Mesenchymal stem cell (in vitro differentiated cells and primary cell): ENCODE data around the gene CEP70.
"Not testable (repeated sequence)": the region's sequence is repeated elsewhere in the genome, so short reads cannot be mapped to it uniquely, and the experiment has no call there.

Experiments
- DNase-seq: peaks from one replicate; pipeline ENCODE4 v3.0.0-alpha.2; 2013
- H2AFZ ChIP-seq: one replicate; pipeline ENCODE4 v1.6.1; 2013; ENCODE audit warnings: low read depth, mild to moderate bottlenecking, control low read depth, inconsistent platforms, low read length, moderate library complexity
- H2AK5ac ChIP-seq: 2 replicates; pipeline ENCODE4 v1.6.1; 2013; ENCODE audit warnings: low read length, moderate library complexity, mild to moderate bottlenecking, inconsistent platforms; ENCODE audit not compliant: severe bottlenecking
- H2BK120ac ChIP-seq: one replicate; pipeline ENCODE4 v1.6.1; 2013; ENCODE audit warnings: low read depth, mild to moderate bottlenecking, inconsistent platforms, low read length, moderate library complexity
- H2BK12ac ChIP-seq, 2 experiments: one replicate each; pipeline ENCODE4 v1.6.1; 2013; ENCODE audit warnings: inconsistent platforms in 2 of 2, low read length in 2 of 2, mild to moderate bottlenecking in 2 of 2, moderate library complexity in 2 of 2, control low read depth in 1 of 2
- H2BK15ac ChIP-seq: one replicate; pipeline ENCODE4 v1.6.1; 2013; ENCODE audit warnings: mild to moderate bottlenecking, low read depth, inconsistent platforms; ENCODE audit not compliant: poor library complexity, severe bottlenecking
- H2BK5ac ChIP-seq: 2 replicates; pipeline ENCODE4 v1.6.1; 2013; ENCODE audit warnings: low read depth, mild to moderate bottlenecking, low read length, control low read depth, inconsistent platforms; ENCODE audit not compliant: poor library complexity, severe bottlenecking
- H3K14ac ChIP-seq, 2 experiments: one replicate each; pipeline ENCODE4 v1.6.1; 2013; ENCODE audit warnings: inconsistent platforms in 2 of 2, low read length in 2 of 2, control low read depth in 1 of 2, mild to moderate bottlenecking in 1 of 2, moderate library complexity in 1 of 2
- H3K18ac ChIP-seq, 2 experiments: one replicate each; pipeline ENCODE4 v1.6.1; 2013; ENCODE audit warnings: inconsistent platforms in 2 of 2, low read length in 2 of 2, control low read depth in 1 of 2, low read depth in 1 of 2, mild to moderate bottlenecking in 1 of 2
- H3K23ac ChIP-seq, 2 experiments: one replicate each; pipeline ENCODE4 v1.6.1; 2013; ENCODE audit warnings: inconsistent platforms in 2 of 2, low read length in 2 of 2, mild to moderate bottlenecking in 2 of 2, moderate library complexity in 2 of 2, control low read depth in 1 of 2
- H3K27ac ChIP-seq: 2 replicates; pipeline ENCODE4 v1.5.1; 2013; ENCODE audit warnings: mild to moderate bottlenecking, moderate library complexity, low read length, control low read depth, inconsistent platforms; ENCODE audit not compliant: poor library complexity, severe bottlenecking
- H3K27me3 ChIP-seq, 2 experiments: 2 replicates each; pipeline versions ENCODE4 v1.6.1 to v1.7.0; 2013; ENCODE audit warnings: low read length in 2 of 2, mild to moderate bottlenecking in 2 of 2, moderate library complexity in 2 of 2, control low read depth in 1 of 2, inconsistent platforms in 1 of 2; ENCODE audit not compliant: control insufficient read depth in 1 of 2, insufficient read depth in 1 of 2
- H3K36me3 ChIP-seq, 2 experiments: 2 replicates each; pipeline versions ENCODE4 v1.6.1 to v1.7.0; 2013; ENCODE audit warnings: low read length in 2 of 2, control low read depth in 1 of 2, inconsistent platforms in 1 of 2, low read depth in 1 of 2, mild to moderate bottlenecking in 1 of 2; ENCODE audit not compliant: insufficient read depth in 2 of 2, control insufficient read depth in 1 of 2
- H3K4ac ChIP-seq, 2 experiments: one replicate each; pipeline ENCODE4 v1.6.1; 2013; ENCODE audit warnings: inconsistent platforms in 2 of 2, low read length in 2 of 2, mild to moderate bottlenecking in 2 of 2, moderate library complexity in 2 of 2, control low read depth in 1 of 2, low read depth in 1 of 2
- H3K4me1 ChIP-seq: 2 replicates; pipeline ENCODE4 v1.6.1; 2013; ENCODE audit warnings: low read depth, low read length, control low read depth; ENCODE audit not compliant: control insufficient read depth, insufficient read depth
- H3K4me2 ChIP-seq: 2 replicates; pipeline ENCODE4 v1.6.1; 2013; ENCODE audit warnings: low read length, mild to moderate bottlenecking, inconsistent platforms; ENCODE audit not compliant: poor library complexity, severe bottlenecking
- H3K4me3 ChIP-seq, 2 experiments: 2 replicates each; pipeline versions ENCODE4 v1.5.1 to v1.7.0; 2013; ENCODE audit warnings: low read length in 2 of 2, mild to moderate bottlenecking in 2 of 2, control low read depth in 1 of 2, low read depth in 1 of 2; ENCODE audit not compliant: insufficient read depth in 1 of 2
- H3K79me1 ChIP-seq: replicated peaks from 2 replicates; pipeline ENCODE4 v1.6.1; 2013; ENCODE audit warnings: mild to moderate bottlenecking, control low read depth, low read length, inconsistent platforms; ENCODE audit not compliant: poor library complexity, severe bottlenecking
- H3K9ac ChIP-seq: 2 replicates; pipeline ENCODE4 v1.7.0; 2013; ENCODE audit warnings: mild to moderate bottlenecking, low read length, moderate library complexity
- H3K9me3 ChIP-seq: 2 replicates; pipeline ENCODE4 v1.7.0; 2013; ENCODE audit warnings: mild to moderate bottlenecking, low read length; ENCODE audit not compliant: control insufficient read depth
- H4K8ac ChIP-seq: one replicate; pipeline ENCODE4 v1.6.1; 2013; ENCODE audit warnings: inconsistent platforms, mild to moderate bottlenecking, low read length, moderate library complexity
- H4K91ac ChIP-seq: one replicate; pipeline ENCODE4 v1.6.1; 2013; ENCODE audit warnings: mild to moderate bottlenecking, low read length, inconsistent platforms
- WGBS: methylation state at CpG from one replicate; pipeline ENCODE4 v1.1.7; 2013; ENCODE audit warnings: mixed read lengths; 5-methylcytosine and 5-hydroxymethylcytosine counted together

The CEP70 gene

DNA sequence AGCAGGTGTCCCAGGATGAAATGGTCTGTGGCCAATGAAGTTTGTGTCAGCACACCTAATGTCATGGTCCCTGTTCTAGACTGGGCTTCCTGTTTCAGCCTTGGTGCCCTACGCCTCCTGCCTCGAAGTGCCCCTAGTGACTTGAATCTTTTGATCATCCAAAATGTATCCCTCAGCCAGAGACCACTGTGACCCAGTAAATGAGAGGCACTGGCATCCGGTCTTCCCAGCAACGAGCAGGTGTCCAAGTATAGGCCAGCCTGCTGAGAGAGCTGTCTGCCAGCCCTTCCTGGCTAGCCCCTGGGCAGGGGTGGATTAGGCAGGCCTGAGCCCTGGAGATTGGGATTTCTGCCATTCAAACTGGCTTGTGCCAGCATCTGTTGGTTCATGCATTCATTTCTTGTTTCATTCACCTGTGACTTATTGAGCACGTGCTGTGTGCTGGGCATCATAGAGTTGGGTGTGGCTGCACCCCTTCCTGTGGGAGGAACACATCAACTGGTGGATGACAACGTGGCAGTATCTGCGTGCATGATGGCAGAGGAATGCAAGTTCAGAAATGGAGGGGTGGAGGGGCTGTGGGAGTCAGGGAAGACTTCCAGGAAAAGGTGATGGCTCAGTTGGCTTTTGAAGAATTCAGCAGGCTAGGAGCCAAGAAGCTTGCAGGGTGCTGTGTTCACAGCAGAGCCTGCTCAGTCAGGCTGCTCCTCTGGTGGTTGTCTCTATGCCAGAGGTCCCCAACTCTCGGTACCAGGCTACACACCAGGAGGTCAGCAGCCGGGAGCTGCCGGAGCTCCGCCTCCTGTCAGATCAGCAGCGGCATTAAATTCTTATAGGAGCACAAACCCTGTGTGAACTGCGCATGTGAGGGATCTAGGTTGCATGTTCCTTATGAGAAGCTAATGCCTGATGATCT, 138.0 kb downstream of the CEP70 start:
- no peak for DNase-seq
- no peak overlapping the region for H3K4ac ChIP-seq
- H2AFZ ChIP-seq, result no peak overlapping the region
- H3K9me3 ChIP-seq, result no peaks in the 10 kb centered on the region
- H2BK12ac ChIP-seq, result no peak overlapping the region
- H3K23ac ChIP-seq, result no peak overlapping the region
- H2BK120ac ChIP-seq, result no peak overlapping the region
- no peak overlapping the region for H3K27ac ChIP-seq
- peaks cover 0 to 21% of the 10 kb centered on the region in 2 experiments for H3K27me3 ChIP-seq
- no peak overlapping the region for H4K91ac ChIP-seq
- no peaks in the 10 kb centered on the region for H3K79me1 ChIP-seq
- H3K14ac ChIP-seq, result no peak overlapping the region
- H2BK15ac ChIP-seq, result no peak overlapping the region
- peaks cover 10% of the 10 kb centered on the region for H3K4me1 ChIP-seq
- H3K4me3 ChIP-seq, result no peak overlapping the region
- no peak overlapping the region for H3K4me2 ChIP-seq
- H2BK5ac ChIP-seq, result no peak overlapping the region
- no peak overlapping the region for H4K8ac ChIP-seq
- no peaks in the 10 kb centered on the region for H3K36me3 ChIP-seq
- H3K9ac ChIP-seq, result no peak overlapping the region
- no peak overlapping the region for H2AK5ac ChIP-seq
- 81% methylated on average over 10 of the region's 13 CpGs for WGBS
- no peak overlapping the region for H3K18ac ChIP-seq

DNA sequence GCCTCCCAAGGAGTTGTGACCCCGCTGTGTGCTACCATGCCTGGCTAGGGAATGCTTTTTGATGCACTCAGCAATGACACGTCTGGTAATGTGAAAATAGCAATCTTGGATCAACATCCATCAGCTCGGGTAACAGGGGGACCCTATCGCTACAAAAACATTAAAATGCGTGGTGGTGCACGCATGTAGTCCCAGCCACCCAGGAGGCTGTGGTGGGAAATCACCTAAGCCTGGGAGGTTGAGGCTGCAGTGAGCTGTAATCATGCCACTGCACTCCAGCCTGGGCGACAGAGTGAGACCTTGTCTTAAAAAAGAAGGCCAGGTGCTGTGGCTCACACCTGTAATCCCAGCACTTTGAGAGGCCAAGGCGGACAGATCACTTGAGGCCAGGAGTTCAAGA, 140.1 kb downstream of the CEP70 start:
- H2AFZ ChIP-seq, H3K4me1 ChIP-seq, H3K36me3 ChIP-seq, H4K91ac ChIP-seq, H3K18ac ChIP-seq, H2BK5ac ChIP-seq, H3K27ac ChIP-seq, DNase-seq, H2BK120ac ChIP-seq, H3K4me3 ChIP-seq, H3K79me1 ChIP-seq, H3K9ac ChIP-seq, H2BK15ac ChIP-seq, H3K4ac ChIP-seq, H2AK5ac ChIP-seq, H3K23ac ChIP-seq, H4K8ac ChIP-seq, H2BK12ac ChIP-seq, H3K14ac ChIP-seq, H3K9me3 ChIP-seq, H3K4me2 ChIP-seq: not testable (repeated sequence)
- WGBS, result 78% methylated on average over 7 of the region's 8 CpGs
- peaks cover 0 to 17% of the 10 kb centered on the region in 2 experiments for H3K27me3 ChIP-seq

DNA sequence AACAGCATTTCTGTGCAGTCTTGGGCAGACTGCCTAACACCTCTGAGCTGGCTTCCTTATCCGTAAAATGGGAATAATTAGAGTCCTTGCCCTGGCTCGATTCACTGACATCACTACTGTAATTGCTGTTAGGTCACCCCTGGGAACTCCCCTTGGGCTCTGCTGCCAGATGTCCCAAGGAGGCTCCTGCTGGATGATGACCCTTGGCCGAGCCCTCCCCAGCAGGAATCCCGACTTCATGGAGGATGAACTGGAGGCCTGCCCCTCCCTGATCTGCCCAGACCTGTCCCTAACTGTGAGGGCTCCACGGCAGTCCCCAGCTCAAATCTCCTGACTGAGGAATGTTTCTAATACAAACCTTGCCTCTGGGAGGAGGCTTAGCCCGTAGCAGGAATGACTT, 141.6 kb downstream of the CEP70 start:
- Histone ChIP-seq H2BK5ac (no peak overlapping the region), H3K36me3 (no peaks in the 10 kb centered on the region), H2AFZ (no peak overlapping the region), H3K9me3 (no peaks in the 10 kb centered on the region), H3K27me3 (peaks cover 0 to 17% of the 10 kb centered on the region in 2 experiments), H4K8ac (no peak overlapping the region), H2BK120ac (no peak overlapping the region), H3K9ac (no peak overlapping the region), H2AK5ac (no peak overlapping the region), H3K4me2 (no peak overlapping the region), H2BK12ac (no peak overlapping the region), H3K4me3 (no peak overlapping the region), H3K4ac (no peak overlapping the region), H3K79me1 (no peaks in the 10 kb centered on the region), H3K27ac (no peak overlapping the region), H4K91ac (no peak overlapping the region), H3K4me1 (peaks cover 8% of the 10 kb centered on the region), H3K14ac (no peak overlapping the region), H3K18ac (no peak overlapping the region), H3K23ac (no peak overlapping the region), H2BK15ac (no peak overlapping the region)
- 79% methylated on average over 6 of the region's 6 CpGs for WGBS
- no peak for DNase-seq

DNA sequence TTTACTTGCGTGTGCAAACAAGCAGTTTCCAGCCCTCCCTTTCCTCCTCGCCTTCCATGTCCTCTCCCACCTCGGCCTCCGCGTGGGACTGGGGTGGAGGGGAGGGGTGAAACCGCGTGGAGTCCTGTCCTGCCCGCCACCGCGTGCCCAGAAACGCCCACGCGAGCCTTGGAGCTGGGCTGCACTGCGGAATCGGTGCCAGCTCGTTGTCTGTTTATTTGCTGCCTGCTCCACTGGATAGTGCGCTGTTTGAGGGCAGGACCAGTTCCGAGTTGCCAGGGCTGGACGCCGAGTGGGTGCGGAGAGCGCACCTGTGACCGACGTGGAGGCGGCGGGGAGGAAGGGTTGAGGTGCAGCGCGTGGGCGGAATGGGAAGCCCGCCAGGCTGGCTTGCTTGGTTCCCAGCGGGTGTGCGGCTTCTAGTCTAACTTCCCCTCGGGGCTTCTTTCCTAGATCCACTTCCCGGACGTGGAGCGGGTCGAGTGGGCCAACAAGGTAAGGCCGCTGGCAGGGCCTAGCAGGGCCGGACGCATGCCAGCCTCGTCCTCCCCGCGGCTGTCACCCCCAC, 142.4 kb downstream of the CEP70 start:
- Histone ChIP-seq H3K4ac (no peak overlapping the region), H3K4me2 (no peak overlapping the region), H3K36me3 (no peaks in the 10 kb centered on the region), H2AK5ac (no peak overlapping the region), H3K18ac (no peak overlapping the region), H2BK5ac (no peak overlapping the region), H2BK15ac (no peak overlapping the region), H4K91ac (no peak overlapping the region), H3K4me3 (no peak overlapping the region), H3K27me3 (peaks cover 0 to 13% of the 10 kb centered on the region in 2 experiments), H2AFZ (no peak overlapping the region), H3K23ac (no peak overlapping the region), H2BK120ac (no peak overlapping the region), H4K8ac (no peak overlapping the region), H3K27ac (no peak overlapping the region), H2BK12ac (no peak overlapping the region), H3K9me3 (no peaks in the 10 kb centered on the region), H3K4me1 (peaks cover 8% of the 10 kb centered on the region), H3K14ac (no peak overlapping the region), H3K9ac (no peak overlapping the region), H3K79me1 (no peaks in the 10 kb centered on the region)
- no peak for DNase-seq
- WGBS, result 87% methylated on average over 43 of the region's 43 CpGs
